ENCODE data around the gene SETD3.

DNA sequence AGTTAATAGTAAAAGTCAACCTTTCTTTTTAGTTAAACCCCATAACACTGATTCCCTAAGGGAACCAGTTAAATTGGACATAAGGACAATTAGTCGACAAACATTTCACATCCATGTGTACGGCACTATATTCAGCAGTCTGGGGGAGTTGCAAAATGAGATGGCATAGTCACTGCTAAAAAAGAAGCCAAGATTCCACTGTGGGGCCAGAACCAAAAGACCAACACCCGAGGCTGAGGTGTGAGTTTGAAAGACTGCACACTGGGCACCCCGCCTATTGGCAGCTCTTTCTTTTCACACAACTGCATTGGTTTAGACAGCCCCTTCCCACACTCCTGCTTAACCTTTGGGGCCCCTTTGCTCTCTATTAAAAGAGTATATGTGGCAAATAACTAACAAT, 16.7 kb downstream of the SETD3 start:
- TF ChIP-seq, protein P1, sequence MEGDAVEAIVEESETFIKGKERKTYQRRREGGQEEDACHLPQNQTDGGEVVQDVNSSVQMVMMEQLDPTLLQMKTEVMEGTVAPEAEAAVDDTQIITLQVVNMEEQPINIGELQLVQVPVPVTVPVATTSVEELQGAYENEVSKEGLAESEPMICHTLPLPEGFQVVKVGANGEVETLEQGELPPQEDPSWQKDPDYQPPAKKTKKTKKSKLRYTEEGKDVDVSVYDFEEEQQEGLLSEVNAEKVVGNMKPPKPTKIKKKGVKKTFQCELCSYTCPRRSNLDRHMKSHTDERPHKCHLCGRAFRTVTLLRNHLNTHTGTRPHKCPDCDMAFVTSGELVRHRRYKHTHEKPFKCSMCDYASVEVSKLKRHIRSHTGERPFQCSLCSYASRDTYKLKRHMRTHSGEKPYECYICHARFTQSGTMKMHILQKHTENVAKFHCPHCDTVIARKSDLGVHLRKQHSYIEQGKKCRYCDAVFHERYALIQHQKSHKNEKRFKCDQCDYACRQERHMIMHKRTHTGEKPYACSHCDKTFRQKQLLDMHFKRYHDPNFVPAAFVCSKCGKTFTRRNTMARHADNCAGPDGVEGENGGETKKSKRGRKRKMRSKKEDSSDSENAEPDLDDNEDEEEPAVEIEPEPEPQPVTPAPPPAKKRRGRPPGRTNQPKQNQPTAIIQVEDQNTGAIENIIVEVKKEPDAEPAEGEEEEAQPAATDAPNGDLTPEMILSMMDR (conservative IDR thresholded peaks at IDR 0.05; ENCODE audit: low read depth, low read length) = no peak
- no peak for TF ChIP-seq EZH2 (IDR thresholded peaks at IDR 0.05; ENCODE audit: low read length, unreplicated experiment)
- TF ChIP-seq EZH2phosphoT487 (IDR thresholded peaks at IDR 0.05; ENCODE audit: borderline replicate concordance, low read length) = no peak
